HG03520 (cell line): ENCODE results near the gene KISS1R.
A peak's percentile ranks its signal among the peaks of the same experiment; 100 is the strongest.

ENCODE experiments used
- ATAC-seq: cut with Tn5 transposase; IDR thresholded peaks from one replicate; pipeline ENCODE4 v1.9.1; 2021; ENCODE audit warnings: mild to moderate bottlenecking, moderate library complexity; ENCODE audit not compliant: unreplicated experiment

The KISS1R gene

GRCh38 chr19:934865-935479 lies 17.8 kb downstream of the KISS1R start:
- no peak for ATAC-seq

GRCh38 chr19:936175-936546 lies 19.0 kb downstream of the KISS1R start:
- ATAC-seq, result no peak

GRCh38 chr19:937259-937694 lies 20.1 kb downstream of the KISS1R start:
- no peak for ATAC-seq

- ATAC-seq, result no peak
Observed at GRCh38 chr19:938233-938923, 21.2 kb downstream of the KISS1R start.

GRCh38 chr19:939439-939838 lies 22.3 kb downstream of the KISS1R start:
- ATAC-seq, result no peak

- no peak for ATAC-seq
Observed at GRCh38 chr19:939922-940321, 22.8 kb downstream of the KISS1R start.

GRCh38 chr19:940591-941291 lies 23.6 kb downstream of the KISS1R start:
- no peak for ATAC-seq

- ATAC-seq, result no peak
Observed at GRCh38 chr19:941292-942132, 24.4 kb downstream of the KISS1R start.

- no peak for ATAC-seq
Observed at GRCh38 chr19:942133-942645, 25.1 kb downstream of the KISS1R start.

GRCh38 chr19:943551-944170 lies 26.5 kb downstream of the KISS1R start:
- no peak for ATAC-seq

- ATAC-seq, result no peak
Observed at GRCh38 chr19:944171-944567, 27.0 kb downstream of the KISS1R start.

- ATAC-seq, result no peak
Observed at GRCh38 chr19:944663-945241, 27.6 kb downstream of the KISS1R start.

- ATAC-seq, result no peak
Observed at GRCh38 chr19:945401-946252, 28.5 kb downstream of the KISS1R start.

GRCh38 chr19:947090-947706 lies 30.1 kb downstream of the KISS1R start:
- no peak for ATAC-seq

GRCh38 chr19:947707-948539 lies 30.8 kb downstream of the KISS1R start:
- ATAC-seq, result peak; percentile 61

GRCh38 chr19:948842-949496 lies 31.8 kb downstream of the KISS1R start:
- ATAC-seq, result no peak

GRCh38 chr19:950352-951066 lies 33.4 kb downstream of the KISS1R start:
- ATAC-seq, result no peak
